Measurements from ENCODE around the gene CIITA. TPM values are rescaled to one million over a fixed set of nuclear protein-coding genes. Genes with fewer than 3 reads are reported as not detected.

CIITA gene
- total RNA-seq, 1 experiment from 2014 or later: 0.12 TPM

DNA sequence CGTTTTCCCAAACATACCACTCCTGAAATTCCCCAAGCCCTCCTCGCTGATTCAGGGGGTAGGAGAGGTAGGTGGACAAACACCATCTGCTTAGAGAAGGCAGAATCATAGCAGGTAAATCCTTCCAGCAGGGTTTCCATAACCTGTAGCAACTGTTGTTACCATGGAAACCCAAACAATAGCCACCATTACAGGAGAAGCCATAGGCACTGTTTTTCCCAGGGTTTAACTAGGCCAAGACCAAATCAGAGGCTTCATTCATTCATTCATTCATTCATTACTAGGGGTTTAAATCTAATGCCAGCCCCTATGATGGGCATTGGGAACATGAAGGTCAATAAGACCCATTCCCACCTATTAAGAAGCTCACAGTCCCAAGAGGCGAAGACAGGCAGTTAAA, 25.5 kb upstream of the CIITA start:
- DNase-seq (ENCODE audit: low read depth): no peak

DNA sequence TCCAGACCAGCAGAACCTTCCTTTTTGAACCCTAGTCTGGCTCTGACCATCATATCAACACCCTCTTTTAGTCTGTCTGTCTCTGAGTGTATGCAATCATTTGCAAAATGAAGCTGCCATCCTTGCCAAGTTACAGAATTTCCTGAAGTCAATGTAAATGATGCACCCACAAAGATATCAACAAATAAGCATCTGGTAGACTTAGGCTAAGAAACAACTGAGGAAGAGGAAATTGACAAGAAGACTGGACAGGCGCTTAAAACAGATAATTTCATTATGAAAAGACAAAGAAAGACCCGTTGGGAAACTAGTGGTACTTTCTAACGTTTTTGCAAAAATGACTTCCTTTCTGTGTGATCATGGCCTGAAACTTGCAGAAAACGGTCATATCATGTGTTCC, 24.7 kb upstream of the CIITA start:
- DNase-seq (ENCODE audit: low read depth): no peak

DNA sequence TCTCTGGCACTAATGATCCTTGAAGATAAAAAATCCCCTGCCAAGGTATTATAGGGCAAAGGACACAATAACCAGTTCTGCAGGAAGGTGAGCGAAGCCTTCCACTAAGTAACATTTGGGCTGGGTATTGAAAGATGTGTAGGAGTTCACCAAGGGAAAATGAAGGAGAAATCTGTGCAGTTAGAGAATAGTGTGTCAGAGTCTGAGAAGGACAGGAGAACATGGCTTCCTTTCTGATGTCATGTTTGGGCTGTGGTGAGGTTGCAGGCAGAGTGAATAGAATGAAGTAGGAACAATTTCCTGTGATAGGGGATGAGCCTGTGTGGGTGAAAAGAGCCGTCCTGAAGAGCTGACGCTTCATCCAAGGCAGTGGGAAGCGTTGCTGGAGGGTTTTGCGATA, 24.1 kb upstream of the CIITA start:
- DNase-seq (ENCODE audit: low read depth): no peak

DNA sequence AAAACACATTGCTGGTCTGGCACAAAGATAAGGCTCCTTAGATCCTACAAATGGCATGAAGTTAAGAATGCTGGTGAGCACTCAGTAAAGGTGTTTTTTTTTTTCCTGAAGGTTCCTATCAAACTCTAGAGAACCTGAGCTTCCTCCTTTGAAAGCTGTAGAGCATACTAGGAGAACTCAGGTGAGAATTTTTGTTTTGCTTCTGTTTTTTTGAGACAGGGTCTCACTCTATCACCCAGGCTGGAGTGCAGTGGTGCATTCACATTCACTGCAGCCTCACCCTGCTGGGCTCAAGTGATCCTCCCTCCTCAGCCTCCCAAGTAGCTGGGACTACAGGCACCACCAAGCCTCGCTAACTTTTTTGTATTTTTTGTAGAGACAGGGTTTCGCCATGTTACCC, 21.0 kb upstream of the CIITA start:
- DNase-seq (ENCODE audit: low read depth): no peak

DNA sequence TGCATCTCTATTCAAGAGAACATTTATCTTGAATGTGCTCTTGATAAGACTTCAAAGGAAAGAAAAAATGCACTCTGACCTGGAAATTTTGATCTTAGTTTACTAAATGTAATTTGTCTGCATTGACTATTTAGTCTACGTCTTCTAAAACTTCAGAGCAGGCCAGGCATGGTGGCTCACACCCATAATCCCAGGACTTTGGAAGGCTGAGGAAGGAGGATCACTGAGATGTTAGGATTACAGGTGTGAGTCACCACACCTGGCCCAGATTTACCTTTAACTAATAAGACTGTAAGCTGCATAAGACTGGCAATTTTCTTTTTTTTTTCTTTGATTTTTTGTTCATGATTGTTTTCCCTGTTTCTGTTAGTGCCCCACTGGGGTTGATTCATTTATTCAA, 18.8 kb upstream of the CIITA start:
- no peak for DNase-seq (ENCODE audit: low read depth)

DNA sequence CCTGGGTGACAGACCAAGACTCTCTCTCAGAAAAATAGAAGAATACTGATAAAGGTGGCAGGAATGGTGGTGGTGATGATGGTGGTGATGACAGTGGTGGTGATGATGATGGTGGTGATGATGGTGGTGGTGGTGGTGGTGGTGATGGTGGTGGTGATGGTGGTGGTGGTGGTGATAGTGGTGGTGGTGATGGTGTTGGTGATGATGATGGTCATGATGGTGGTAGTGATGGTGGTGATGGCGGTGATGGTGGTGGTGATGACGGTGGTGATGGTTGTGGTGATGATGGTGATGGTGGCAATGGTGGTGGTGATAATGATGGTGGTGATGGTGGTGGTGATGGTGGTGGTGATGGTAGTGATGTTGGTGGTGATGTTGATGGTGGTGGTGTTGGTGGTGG, 18.0 kb upstream of the CIITA start:
- no peak for DNase-seq (ENCODE audit: low read depth)

DNA sequence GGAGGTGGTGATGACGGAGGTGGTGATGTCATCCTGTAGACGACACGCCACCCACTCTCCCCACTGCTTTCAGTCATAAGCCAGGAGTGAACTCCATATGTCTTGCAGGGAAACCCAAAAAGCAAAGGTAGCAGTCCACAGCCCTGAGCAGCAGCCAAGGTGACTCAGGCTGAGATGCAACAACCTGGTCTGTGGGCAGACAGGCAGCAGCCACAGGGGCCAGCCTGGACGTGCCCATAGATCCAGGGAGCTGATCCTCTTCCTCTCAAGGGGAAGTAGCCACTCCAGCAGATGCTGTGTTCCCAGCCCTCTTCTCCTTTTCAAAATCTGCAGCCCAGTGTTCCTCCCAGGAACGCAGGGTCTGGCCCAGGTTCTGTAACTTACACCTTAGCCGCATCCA, 17.3 kb upstream of the CIITA start:
- no peak for DNase-seq (ENCODE audit: low read depth)

DNA sequence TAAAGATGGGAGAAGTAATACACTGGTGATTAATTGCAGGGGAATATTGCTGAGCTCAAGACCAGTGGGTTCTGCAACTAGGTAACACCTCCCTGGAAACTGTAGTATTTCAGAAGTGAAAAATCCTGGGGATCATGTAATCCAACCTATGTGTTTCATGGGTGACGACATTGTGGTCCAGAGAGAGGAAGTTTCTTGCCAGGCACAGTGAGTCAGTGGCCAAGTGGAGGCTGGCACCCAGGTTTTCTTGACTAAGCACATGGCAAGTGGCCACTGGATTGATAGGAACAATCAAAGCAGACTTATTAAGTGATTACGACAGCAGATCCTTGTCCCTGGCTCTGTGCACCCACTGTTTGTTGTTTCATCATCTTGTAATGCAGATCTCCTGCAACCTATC, 14.6 kb upstream of the CIITA start:
- DNase-seq (ENCODE audit: low read depth): peak; percentile 90

DNA sequence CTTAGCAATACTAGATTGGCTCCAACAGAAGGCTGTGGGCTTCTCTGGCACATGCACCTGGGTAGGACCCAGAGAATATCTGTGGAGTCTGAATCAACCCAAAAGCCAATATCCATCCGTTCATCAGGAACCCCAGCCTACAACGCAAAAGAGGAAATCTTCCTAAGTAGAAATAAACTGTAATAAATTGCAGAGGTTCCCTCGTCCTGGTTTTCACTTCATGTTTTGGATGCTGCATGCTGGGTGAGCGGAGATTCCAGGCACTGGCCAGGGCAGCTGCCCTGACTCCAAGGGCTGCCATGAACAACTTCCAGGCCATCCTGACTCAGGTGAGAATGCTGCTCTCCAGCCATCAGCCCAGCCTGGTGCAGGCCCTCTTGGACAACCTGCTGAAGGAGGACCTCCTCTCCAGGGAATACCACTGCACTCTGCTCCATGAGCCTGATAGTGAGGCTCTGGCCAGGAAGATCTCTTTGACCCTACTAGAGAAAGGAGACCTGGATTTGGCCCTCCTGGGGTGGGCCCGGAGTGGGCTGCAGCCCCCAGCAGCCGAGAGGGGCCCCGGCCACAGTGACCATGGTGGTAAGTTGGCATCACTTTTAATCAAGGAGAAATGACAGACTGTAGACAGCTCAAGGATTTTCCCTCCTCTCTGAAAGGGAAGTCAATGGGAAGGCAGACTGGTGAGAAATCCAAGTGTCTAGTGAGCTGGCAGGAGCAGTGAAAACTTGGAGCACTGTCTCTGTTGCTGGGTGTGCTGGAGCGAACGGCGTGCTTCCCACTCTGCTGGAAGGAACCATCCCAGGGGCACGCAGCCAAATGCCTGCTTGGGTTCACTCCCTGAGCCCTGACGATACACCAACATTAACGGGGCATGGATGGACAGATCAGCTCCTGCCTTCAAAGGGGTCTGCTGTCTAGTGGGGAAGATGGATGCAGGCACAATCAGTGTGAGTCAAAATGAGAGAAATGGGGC, 10.7 kb upstream of the CIITA start:
- DNase-seq (ENCODE audit: low read depth): no peak

DNA sequence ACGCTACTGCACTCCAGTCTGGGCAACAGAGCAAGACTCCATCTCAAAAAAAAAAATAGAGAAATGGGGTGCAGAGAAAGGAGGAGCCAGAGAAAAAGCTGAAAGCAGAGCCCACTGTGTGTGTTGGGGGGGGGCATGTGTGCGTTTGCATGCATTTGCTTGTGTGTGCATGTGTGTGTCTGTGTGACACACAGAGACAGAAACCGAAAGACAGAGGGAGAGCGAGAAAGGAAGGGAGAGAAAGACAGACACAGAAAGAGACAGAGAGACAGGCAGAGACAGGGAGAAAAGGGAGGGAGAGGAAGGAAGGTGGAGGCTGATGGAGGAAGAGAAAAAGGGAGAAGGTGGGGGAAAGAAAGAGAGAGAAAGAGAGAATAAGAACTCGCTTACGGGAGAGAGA, 9.8 kb upstream of the CIITA start:
- no peak for DNase-seq (ENCODE audit: low read depth)

DNA sequence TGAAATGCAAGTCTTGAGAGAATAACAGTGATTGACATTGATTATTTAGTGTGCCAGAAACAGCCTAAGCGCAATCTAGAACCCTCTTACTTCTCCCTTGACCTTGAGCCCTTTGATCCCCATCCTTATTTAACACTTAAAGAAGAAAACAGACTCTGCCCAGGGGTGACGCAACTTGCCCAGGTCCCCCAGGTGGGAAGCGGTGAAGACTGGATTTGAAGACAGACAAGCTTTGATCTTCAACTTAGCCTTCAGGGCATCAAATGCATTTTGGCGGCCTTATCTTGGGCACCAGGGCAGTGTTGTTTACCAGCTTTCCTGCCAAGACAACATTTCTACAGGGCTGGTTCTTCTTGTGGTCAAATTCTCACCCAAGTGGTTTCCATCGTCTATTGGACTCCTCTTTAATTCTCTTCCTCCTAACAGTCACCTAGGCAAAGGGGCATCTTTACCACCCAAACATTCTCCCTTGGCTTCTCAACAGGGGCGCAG, 8.9 kb upstream of the CIITA start:
- no peak for DNase-seq (ENCODE audit: low read depth)

DNA sequence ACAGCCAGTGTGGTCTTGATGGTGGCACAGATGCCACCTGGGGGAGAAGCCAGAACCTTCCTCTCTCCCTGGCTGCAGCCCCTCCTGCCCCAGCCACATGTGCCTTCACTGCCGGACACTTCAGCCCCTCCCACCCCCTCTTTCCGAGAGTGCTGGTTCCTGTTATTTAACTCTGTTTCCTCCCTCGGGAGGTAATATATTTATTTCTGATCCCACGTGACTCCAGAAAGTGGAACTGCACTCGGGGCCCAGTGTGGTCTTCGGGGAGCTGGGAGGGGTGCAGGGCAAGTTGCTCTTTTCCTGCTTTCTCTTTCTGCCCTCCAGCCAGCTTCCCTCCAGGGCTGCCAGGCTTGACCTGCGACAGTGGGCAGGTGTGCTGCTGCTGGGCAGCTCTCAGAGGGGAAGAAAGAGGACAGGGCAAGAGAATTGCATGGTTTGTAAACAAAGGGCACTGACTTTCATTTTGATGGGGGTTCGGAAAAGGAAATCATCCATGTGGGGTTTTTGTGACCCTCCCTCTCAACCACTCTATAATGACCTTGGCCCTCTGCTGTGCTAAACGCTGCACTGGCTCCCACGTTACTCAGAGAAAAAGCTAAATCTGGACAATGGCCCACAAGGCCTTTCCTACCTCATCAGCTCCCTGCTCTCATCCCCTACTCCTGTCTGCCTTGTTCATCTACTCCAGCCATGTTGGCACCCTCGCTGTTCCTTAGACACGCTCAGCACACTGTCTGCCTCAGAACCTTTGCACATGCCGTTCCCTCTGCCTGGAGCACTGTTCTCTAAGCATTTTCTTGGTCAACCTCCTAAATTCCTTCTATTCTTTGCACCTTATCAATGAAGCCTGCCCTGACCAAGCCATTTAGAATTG, 8.2 kb upstream of the CIITA start:
- DNase-seq (ENCODE audit: low read depth): no peak

DNA sequence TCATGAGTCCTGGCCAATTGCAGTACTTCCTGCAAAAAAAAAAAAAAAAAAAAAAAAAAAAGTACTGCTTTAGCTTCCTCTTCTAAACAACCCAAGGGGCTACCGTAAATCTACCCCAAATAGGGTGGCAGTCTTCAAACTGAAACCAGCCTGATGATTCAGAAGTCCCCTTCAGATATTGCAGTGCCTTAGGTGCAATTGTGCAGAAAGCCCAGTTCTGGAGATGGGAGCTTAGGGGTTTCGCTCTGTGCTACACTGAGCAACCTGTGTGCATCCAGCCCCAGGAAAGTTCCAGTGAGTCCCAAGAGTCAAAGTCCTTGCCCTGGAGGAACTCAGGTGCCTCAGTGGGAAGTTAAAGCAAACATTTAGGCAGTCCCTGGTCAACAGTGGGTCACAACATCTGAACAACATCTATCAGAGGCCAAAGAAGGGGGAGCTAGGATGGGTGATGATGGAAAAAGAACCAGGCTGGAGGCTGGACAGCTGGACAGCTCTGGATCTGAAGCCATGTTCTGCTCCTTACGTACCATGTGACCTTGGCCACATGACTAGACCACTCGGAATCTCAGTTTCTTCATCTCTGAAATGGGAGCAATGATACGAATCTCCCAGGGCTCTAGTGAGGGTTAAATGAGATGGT, 6.7 kb upstream of the CIITA start:
- DNase-seq (ENCODE audit: low read depth): peak; percentile 22

DNA sequence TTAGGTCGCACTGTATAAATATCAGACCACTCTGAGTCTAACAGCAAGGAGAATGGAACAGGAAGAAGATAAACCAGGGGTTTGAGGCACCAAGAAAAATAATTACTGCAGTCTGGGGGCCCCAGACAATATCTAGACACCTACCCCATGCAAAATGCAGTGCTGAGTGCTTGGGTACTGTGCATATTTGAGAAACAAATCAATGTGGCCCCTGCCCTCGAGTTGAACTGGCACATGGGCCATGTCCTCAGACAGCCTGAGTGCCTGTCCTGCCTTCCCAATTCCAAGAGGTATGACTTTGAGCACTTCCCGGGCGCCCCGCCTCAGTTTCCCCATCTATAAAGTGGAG, 6.2 kb upstream of the CIITA start:
- no peak for DNase-seq (ENCODE audit: low read depth)

DNA sequence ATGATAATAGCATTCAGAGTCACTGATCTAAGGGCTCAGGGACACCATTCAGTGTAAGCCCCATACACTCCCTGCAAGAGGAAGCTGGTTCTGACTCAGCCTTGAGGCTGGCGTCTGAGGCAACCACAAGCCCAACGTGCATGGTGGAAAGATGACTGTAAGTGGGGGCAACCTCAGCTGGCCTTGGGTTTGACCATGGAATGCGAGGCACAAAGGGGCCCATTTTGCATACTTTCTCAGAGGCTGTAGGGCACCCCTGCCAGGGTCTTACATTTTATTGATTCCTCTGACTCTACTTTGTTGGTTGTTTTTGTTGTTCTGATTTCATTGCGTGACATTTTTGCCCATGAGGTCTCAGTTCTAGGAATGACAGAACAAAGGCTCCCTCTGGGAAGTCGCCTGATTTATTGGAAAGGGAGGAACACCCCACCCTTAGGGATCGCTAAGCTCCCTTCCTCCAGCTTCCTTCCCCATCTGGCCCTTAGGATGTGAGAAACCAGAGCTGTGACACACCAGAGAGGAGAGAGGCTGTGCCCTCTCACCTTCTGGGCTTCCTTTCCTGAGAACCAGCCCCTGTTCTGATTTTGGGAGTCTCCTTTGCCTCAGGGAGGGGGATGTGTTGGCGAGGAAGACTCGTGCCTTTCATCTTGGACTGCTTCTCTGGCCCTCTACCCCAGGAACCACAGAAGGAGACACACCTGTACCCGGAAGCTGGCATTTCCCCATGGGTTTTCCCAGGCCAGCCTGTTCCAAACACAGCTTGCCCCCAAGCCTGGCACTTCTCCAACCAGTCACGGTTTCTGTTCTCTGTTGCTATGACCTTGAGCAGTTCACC, 5.6 kb upstream of the CIITA start:
- DNase-seq (ENCODE audit: low read depth): peak; percentile 94

DNA sequence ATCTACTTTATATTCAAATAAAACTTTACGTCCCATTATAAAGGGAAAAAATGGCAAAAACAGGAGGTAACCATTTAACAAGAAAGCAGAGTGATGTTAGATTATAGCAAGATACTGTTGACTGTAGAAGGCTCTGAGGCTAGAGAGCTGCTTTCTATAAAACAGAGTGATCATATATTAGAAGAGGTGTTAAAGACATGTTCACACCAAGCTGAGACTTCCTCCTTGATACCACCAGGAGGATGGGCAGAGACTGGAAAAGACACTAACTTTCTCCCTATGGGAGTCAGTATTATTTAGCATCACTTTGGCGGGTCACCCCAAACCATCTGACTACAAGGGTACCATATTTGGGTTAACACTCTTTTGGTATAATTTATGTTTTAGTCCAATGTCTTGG, 687 bp upstream of the CIITA start:
- DNase-seq (ENCODE audit: low read depth): no peak

DNA sequence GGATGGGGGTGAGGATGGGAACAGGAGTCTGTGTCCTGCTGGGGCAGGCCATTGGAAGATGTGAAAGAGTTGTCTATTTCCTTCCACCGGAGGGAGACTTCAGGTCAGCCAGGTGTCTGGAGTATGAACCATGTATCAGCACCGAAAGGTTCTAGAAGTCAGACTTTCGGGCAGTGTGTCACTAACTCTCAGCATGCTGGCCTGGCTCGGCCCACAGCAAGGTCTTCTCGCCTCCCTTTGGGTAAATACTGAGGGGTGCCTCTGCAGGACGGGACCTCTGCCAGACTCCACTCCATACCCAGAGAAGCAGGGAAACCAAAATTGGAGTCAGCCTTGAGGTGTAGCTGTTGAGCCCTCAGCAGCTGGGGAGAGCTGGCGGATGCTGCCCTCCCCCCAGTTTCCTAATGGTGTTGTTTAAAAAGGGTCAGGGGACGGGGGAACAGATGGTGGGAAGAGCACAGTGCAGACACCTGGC, 507 bp downstream of the CIITA start:
- DNase-seq (ENCODE audit: low read depth): no peak

DNA sequence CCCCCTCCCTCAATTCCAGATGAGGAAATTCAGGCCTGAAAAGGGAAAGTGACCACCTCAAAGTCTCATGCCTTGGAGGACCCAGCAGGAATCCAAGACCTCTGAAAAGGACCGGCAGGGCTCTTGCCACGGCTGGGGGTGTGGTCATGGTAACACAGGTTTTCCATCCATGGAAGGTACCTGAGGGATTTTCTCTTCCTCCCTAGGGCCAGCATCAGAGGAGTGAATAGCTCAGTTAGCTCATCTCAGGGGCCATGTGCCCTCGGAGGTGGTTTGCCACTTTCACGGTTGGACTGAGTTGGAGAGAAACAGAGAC, 1.3 kb downstream of the CIITA start:
- DNase-seq (ENCODE audit: low read depth): no peak

DNA sequence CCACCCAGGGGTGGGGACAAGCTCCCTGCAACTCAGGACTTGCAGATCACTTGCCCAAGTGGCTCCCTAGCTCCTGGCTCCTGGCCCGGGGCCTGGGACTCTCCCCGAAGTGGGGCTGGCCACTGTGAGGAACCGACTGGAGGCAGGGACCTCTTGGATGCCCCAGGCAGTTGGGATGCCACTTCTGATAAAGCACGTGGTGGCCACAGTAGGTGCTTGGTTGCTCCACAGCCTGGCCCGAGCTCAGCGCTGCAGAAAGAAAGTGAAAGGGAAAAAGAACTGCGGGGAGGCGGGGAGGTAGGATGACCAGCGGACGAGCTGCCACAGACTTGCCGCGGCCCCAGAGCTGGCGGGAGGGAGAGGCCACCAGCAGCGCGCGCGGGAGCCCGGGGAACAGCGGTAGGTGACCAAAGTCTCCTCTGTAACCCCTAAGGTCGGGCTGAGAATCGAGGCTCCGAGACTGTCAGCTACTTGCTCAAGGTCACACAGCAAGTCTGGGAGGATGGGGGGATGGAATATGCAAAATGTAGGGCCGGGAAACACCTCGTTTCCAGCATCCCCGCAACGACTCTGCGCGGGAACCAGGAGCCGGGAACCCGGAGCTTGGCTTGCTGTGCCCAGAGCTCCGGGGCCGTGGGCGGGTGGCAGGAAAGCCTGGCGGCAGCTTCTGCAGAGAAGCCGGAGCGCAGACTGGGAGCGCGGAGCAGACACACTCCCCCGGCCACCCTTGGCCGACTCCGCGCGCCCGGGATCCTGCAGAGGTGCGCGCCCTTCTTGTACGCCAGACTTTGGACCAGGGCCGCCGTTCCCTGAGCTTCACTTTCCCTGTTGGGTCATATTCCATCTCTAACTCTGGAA, 1.9 kb downstream of the CIITA start:
- peak; percentile 68 for DNase-seq (ENCODE audit: low read depth)
